Bronchial epithelial cell (primary cell): ENCODE results near the gene SGMS1. TPM values are rescaled to one million over a fixed set of nuclear protein-coding genes. Genes with fewer than 3 reads are reported as not detected.

Source experiments
- DNase-seq: peaks from one replicate; pipeline ENCODE4 v3.0.0-alpha.2; 2010; ENCODE audit warnings: low read depth
- FAIRE-seq: peaks from 2 replicates; lab custom pipeline; 2011; peaks lifted over from hg19 to GRCh38; lab: Jason Lieb, UNC
- H3K27me3 ChIP-seq: 2 replicates; pipeline ENCODE4 v1.5.1; 2011; ENCODE audit warnings: low read length; ENCODE audit not compliant: control insufficient read depth, insufficient read depth
- H3K36me3 ChIP-seq: 2 replicates; pipeline ENCODE4 v1.5.1; 2011; ENCODE audit warnings: low read length; ENCODE audit not compliant: control insufficient read depth, insufficient read depth
- H3K4me3 ChIP-seq: 2 replicates; pipeline ENCODE4 v1.5.1; 2011; ENCODE audit warnings: mild to moderate bottlenecking, low read depth, low read length, control low read depth
- total RNA-seq: library from RNA; depleted of rRNA; stranded (reverse); fragments of >200 nt; gene quantifications from 2 replicates; pipeline ENCODE4 v1.2.1, GENCODE V29; 2014
- TF ChIP-seq, protein P1 (sequence below): IDR thresholded peaks from 2 replicates; pipeline ENCODE4 v1.5.1; 2011; ENCODE audit warnings: mild to moderate bottlenecking, moderate library complexity, low read length, control low read depth, inconsistent platforms; ENCODE audit not compliant: insufficient read depth, severe bottlenecking

Gene SGMS1
- total RNA-seq, 1 donor from 2014 or later = 21.3 TPM

DNA sequence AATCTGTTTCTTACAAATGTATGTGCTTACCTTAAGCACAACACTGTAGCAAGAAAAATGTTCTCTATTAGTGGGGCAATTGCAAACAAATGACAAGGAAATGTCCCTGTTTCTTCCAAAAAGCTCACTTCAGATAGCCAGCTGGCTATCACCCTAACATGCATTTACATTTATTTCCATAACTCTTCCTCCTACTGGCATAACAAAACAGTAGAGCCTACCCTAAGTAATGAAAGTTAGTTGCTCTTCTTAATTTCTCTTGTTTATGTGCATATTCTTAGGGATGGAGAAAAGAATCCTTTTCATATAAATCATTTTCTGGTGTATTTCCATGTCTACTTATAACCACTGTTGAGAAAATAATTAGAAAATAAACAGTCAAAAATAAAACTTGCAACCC is 100.4 kb downstream of the SGMS1 start:
- no peak for DNase-seq
- Histone ChIP-seq H3K4me3 (no peak overlapping the region), H3K36me3 (peaks cover 2% of the 10 kb centered on the region), H3K27me3 (no peaks in the 10 kb centered on the region)
- TF ChIP-seq, protein P1, sequence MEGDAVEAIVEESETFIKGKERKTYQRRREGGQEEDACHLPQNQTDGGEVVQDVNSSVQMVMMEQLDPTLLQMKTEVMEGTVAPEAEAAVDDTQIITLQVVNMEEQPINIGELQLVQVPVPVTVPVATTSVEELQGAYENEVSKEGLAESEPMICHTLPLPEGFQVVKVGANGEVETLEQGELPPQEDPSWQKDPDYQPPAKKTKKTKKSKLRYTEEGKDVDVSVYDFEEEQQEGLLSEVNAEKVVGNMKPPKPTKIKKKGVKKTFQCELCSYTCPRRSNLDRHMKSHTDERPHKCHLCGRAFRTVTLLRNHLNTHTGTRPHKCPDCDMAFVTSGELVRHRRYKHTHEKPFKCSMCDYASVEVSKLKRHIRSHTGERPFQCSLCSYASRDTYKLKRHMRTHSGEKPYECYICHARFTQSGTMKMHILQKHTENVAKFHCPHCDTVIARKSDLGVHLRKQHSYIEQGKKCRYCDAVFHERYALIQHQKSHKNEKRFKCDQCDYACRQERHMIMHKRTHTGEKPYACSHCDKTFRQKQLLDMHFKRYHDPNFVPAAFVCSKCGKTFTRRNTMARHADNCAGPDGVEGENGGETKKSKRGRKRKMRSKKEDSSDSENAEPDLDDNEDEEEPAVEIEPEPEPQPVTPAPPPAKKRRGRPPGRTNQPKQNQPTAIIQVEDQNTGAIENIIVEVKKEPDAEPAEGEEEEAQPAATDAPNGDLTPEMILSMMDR = no peak
- FAIRE-seq = no peak

DNA sequence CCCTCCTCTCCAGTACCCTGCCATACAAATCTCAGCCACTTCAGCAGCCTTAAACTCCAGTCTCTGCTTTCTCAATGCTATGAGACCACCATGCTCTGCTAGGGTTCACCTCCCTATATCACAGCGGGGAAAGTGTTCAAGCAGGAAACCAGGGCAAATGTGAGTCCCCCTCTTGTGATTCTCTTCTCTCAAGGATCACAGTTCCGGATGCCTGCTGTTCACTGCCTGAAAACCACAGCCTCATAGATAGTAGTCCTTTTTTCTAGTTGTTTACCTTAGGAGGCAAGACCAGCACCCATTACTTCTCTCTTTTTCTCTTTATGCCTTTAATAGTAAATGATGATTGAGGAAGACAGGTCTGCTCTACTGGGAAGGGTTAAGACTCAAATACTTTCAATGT is 100.8 kb downstream of the SGMS1 start:
- TF ChIP-seq, protein P1 = no peak
- Histone ChIP-seq H3K4me3 (no peak overlapping the region), H3K27me3 (no peaks in the 10 kb centered on the region), H3K36me3 (peaks cover 2% of the 10 kb centered on the region)
- DNase-seq (no peak), FAIRE-seq (no peak)

DNA sequence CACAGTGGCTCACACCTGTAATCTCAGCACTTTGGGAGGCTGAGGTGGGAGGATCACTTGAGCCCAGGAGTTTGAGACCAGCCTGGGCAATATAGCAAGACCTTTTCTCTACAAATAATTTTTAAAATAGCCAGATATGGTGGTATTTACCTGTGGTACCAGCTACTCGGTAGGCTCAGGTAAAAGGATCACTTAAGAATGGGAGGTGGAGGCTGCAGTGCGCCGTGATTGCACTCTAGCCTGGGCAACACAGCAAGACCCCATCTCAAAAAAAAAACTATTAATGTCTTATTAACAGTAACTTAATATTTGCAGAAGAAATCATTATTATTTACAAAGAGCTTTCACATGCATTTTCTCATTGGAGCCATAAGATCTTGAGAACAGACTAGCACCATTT is 103.6 kb downstream of the SGMS1 start:
- Histone ChIP-seq H3K27me3 (no peaks in the 10 kb centered on the region), H3K4me3 (no peak overlapping the region), H3K36me3 (peaks cover 2% of the 10 kb centered on the region)
- DNase-seq = no peak
- TF ChIP-seq, protein P1 = no peak
- FAIRE-seq = no peak

DNA sequence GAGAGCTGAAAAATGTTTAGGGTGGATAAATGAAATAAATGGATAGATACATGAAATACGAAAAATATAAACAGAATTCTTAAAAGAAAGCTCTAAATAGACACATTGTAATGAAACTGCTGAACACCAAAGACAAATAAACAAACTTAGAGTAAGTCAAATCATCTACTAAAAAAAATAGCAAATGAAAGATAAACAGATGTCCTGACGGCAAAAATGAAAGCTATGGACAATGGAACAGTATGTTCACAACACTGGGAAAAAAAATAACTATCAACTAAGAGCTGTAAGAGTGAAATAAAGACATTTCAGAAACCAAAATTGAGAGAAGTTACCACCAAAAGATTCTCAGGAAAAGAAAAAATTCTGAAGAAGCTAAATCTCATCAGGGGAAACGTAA is 106.1 kb downstream of the SGMS1 start:
- TF ChIP-seq, protein P1 = no peak

DNA sequence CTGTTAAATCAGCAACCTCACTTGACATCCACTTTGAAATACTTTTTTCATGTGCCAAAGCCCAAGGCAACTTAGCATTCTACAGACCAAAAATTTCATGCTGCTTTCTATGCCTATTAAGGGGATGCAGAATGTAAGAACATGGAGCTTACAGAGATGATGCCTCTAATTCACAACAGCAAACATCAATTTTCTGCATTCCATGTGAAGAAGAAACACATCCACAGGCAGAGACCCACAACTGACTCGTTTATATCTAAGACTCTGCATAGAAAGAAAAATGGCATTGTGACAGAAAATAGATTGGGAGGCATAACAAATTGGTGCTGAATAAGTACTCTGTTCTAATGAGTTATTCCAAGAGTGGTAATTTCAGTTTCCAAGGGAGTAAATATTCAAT is 107.6 kb downstream of the SGMS1 start:
- Histone ChIP-seq H3K36me3 (peaks cover 2% of the 10 kb centered on the region), H3K27me3 (no peaks in the 10 kb centered on the region), H3K4me3 (no peak overlapping the region)
- TF ChIP-seq, protein P1 = no peak
- DNase-seq = no peak
- FAIRE-seq = no peak

More for the DNA sequence above, 106.1 kb downstream of the SGMS1 start:
- no peaks in the 10 kb centered on the region for H3K27me3 ChIP-seq
- no peak overlapping the region for H3K4me3 ChIP-seq
- peaks cover 2% of the 10 kb centered on the region for H3K36me3 ChIP-seq
- FAIRE-seq (no peak), DNase-seq (no peak)

DNA sequence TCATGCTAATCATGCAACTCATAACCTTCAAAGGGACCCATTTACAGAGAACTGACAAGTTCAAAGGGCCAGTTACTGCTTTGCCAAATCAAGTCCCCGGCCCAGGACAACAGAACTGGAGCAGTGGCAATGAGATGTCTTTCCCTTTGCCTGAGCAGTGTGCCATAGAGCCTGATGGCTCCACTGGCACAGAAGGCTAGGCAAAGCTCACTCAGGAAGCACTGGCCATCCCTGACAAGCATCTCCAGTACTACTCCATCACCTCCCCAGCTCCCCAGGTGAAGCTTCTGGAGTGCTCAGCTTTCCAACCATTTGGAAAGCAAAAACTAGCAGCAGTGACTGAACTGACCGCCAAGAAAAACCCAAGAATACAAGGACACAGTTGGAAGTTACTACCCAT is 108.3 kb downstream of the SGMS1 start:
- FAIRE-seq = no peak

More for the DNA sequence above, 108.3 kb downstream of the SGMS1 start:
- Histone ChIP-seq H3K4me3 (no peak overlapping the region), H3K27me3 (no peaks in the 10 kb centered on the region), H3K36me3 (peaks cover 2% of the 10 kb centered on the region)
- TF ChIP-seq, protein P1 = no peak
- DNase-seq = no peak
